KBM-7 (cell line): Measurements from ENCODE around the gene RPL5.
"Not testable (repeated sequence)": the region's sequence is repeated elsewhere in the genome, so short reads cannot be mapped to it uniquely, and the experiment has no call there.

Experiments
- DNase-seq: peaks from one replicate; pipeline ENCODE4 v3.0.0-alpha.2; 2015
- in situ Hi-C: fragments of 300-500 bp; cut with MboI; formaldehyde crosslinking; loops from 2 replicates; pipeline ENCODE4 v1.14.3; 2020; ENCODE audit warnings: low sequenced_read_pairs, low pct_unique_long_range_greater_than_20kb, mixed read lengths

Gene RPL5

DNA sequence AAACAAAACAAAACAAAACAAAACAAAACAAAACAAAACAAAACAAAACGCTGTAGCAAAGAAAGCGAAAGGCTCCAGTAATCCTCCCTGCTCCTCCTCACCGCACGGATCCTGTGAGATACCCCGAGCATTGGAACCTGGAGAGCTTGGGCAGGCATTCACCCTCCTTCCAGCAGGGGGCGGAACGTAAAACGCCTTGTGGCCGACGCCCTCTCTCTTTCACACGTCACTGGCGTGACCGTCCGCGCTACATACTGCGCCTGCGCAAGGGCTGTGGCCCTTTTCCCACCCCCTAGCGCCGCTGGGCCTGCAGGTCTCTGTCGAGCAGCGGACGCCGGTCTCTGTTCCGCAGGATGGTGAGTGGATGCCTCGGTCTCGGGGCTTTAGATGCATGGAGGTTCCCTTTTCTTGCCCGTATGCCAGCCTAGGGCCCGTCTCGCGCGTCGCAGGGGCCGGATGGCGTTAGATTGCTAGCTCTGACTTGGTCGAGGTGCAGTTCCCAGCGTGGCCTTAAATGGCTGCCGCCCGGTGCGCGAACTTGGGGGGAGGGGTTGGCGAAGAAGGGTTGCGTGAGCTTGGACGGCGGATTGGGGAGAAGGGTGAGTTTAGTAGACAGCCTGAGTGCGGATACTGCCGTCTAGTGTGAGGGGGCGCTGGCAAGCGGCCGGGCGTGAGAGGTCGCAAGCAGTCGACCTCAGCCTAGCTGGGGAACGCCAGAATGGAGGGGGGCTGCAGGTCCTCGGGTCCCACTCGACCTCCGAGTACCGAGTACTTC is at the start of gene RPL5:
Gene RPL5 (plus strand): TSS at position 279 of the 775 bp plus-strand sequence. CDS start 75 bp downstream, at position 354.
- in situ Hi-C loops: no loop called here

DNA sequence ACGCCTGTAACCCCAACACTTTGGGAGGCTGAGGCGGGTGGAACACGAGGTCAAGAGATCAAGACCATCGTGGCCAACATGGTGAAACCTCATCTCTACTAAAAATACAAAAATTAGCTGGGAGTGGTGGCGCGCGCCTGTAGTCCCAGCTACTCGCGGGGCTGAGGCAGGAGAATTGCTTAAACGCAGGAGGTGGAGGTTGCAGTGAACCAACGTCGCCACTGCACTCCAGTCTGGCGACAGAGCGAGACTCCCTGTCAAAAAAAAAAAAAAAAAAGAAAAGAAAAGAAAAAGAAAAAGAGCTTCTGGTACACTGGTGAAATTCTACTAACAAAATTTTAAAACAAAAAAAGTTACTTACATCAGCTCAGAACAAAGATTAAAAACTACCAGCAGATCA is 48.3 kb upstream of the RPL5 start:
- DNase-seq: peak; percentile 21
- in situ Hi-C loops: not testable (repeated sequence)

More for the DNA sequence above, at the start of gene RPL5:
- peak; percentile 99 for DNase-seq

DNA sequence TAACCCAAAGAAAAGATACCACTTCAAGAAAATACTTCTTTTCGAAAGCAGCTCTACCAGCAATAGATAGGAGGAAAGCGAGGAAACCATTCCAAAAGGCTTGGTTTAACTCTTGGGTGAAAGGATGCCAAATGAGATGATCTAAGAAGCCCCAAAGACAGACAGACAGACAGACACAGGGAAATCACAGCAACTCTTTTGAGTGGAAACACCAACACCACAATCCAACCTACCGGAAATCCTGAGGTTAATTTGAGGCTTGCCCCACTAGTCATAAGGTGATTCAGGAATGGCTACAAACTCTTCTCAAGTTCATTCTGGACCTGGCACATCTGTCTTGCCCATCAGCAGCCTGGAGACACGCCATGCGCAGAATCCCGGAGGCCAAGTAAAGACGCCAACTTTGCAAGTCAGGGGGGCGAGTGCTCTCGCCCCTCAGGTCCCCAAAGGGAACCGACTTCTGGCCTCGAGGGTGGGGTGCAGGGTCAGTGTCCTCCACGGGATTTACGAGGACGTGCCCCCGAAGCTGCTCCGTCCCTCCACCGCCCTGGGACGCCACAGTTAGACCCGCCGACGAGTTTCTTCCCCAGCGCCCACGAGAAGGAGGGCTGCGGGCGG is 47.7 kb upstream of the RPL5 start:
- DNase-seq: peak; percentile 60

DNA sequence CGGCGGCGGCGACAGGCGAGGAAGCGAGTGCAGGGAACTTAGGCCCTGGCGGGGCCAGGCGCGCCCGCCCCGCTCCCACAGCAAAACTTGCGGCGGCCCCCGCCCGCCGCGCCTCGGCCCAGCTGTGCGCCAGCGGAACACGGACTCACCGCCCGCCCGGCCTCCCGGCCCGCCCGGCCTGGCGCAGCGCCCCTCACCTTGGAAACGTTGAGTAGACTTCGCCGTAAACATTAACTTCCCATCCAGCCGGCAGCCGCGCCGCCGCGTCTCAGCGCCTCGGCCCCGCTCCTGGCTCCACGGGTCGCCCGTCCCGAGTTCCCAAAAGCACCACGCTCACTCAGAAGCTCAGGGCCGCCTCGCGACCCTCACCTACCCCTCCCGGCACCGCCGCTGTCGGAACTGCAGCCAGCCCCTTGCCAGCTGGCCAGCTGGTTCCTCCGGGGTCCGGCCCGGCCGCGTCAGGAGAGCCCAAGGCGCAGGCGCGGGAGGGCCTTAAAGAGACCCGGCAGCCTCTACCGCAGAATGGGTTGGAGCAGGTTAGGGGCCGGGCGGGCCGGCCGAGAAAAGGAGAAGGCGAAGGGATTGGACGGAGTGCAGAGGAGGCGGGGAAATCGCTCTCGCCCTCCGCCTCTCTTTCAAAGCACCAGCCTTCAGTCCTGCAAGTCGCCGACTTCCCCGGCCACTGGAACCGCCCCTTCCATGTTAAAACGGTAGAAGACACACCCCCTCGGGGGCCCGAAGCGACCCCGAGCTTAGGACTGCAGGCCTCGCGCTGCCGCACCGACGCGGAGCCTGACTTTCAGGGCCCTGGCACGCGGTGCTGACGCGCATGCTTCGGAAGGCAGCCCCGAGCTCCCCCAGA is 47.0 kb upstream of the RPL5 start, which contains the start of gene EVI5:
Gene EVI5 (minus strand): TSS at position 470 of the 862 bp plus-strand sequence. CDS start 48,562 bp downstream, outside the sequence.
- in situ Hi-C loops: no loop called here
- peak; percentile 98 for DNase-seq

More for the DNA sequence above, 47.7 kb upstream of the RPL5 start:
- in situ Hi-C loops: no loop called here

DNA sequence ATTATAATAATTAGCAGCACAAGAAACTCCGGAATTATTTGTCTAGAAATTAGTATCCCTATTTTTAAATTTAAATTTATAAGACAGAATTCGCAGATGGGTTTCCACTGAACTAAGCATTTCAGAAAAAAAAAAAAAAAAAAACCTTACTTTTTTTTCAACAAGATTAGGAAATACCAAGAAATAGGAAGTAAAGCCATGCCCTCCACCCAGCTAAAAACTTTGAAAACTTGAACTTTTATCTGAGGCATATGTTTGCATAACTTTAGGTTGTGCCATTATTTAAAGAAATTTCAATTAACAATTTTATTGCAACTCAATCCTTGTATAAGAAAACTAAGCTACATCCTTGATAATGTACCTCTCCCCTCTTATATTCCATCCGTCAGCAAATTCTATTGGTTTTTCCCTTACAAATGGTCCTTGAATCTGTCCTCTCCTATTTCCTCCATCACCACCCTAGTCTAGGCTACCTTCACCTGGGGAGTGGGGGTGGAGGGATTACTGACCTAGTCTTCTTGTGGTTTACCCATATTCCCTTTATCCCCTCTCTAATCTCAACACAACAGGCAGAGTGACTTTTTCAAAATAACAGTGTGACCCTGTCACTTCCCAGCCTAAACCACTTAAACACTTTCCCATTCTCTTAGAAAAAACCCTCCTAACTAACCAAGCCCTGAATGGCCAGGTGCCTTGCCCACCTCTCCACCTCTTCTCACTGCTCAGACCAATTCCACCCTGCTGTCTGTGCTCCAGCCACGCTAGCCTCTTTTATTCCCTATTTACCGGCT is 45.5 kb upstream of the RPL5 start:
- DNase-seq: peak; percentile 27
- in situ Hi-C loops: no loop called here

DNA sequence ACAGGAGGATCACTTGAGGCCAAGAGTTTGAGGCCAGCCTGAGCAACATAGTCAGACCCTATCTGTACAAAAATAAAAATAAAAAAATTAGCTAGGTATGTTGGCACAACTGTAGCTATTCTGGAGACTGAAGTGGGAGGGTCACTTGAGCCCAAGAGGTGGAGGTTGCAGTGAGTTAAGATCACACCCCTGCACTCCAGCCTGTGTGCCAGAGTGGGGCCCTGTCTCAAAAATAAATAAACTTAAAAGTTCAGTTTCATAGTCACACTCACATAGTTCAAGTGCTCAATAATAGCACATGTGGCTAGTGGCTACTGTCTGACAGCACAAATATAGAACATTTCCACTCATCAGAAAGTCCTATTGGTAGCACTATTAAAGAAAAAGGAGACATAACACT is 41.8 kb upstream of the RPL5 start:
- in situ Hi-C loops: no loop called here
- DNase-seq: no peak

DNA sequence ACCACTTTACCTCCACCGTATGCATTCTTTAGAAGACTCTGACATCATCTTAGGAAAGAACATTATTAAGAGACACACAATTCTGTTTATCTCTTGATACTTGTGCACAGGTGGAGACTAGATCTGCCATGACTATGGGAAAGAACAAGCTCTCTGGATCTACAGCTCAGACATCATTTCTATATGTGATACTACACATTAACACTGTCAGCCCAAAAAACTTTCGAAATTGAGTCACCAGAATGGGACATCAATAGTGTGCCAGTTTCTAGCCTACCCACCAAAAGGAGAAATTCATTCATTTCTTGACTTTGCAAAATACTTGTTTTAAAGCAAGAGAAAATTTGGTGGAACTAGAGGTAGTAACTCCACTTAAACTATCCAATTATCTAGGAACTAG is 41.0 kb upstream of the RPL5 start:
- in situ Hi-C loops: no loop called here

DNA sequence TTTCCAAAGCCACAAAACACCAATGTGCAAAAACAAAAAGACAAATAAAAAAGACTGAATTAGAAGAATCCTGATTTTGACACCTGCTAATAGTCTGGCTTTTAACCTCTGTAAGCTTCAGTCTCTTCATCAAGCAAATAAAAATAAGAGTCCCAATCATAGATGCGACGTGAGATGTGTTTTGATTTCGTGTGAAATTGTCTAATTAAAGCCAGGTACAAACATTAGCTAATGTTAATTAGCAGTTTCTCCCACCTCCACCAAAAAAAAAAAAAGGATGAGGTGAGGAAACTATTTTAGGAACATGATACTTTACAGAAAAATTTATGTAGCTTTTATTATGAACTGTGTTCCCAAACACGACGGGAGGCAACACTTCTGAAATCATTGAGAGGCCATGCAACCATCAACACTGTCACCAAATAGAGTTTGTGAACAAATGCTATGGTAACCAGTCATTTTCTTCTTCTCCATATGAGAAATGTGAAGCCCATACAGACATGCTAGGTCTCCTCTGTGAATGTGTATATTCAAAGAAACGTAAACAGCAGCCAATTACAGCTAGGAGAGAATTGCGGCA is 40.3 kb upstream of the RPL5 start:
- in situ Hi-C loops: no loop called here

More for the DNA sequence above, 41.0 kb upstream of the RPL5 start:
- no peak for DNase-seq

DNA sequence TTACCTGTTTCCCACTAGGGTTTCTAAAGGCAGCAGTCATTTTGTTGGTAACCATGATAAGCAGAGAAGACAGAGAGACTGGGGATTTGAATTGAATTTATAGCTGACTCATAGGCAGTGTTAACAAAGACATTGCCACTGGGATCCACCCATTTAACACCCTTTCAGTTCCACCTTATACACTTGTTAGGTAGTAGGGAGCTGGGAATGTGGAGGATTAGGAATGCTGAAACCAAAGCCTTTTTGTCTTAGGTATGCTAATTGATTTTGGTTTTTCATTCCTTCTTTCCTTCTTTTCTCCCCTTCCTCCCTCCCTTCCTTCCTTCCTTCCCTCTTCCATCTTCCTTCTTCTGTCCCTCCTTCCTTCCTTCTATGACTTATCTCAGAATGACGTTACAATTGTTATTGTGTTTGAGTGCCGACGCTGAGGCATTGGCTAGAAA is 39.5 kb upstream of the RPL5 start:
- no peak for DNase-seq
- in situ Hi-C loops: no loop called here

More for the DNA sequence above, 40.3 kb upstream of the RPL5 start:
- DNase-seq: no peak

DNA sequence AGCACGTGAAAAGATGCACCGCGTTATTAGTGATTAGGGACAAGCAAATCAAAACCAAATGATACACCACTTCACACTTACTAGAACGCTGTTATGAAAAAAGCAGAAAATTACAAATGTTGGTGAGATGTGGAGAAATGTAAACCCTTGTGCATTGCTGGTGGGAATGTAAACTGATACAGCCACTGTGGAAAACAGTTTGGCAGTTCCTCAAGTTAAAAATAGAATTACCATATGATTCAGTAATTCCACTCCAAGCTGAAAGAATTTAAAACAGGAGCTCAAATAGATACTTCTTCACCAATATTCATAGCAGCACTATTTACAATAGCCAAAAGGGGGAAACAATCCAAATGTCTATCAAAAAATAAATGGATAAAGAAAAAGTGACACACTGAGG is 36.7 kb upstream of the RPL5 start:
- in situ Hi-C loops: no loop called here
- no peak for DNase-seq

DNA sequence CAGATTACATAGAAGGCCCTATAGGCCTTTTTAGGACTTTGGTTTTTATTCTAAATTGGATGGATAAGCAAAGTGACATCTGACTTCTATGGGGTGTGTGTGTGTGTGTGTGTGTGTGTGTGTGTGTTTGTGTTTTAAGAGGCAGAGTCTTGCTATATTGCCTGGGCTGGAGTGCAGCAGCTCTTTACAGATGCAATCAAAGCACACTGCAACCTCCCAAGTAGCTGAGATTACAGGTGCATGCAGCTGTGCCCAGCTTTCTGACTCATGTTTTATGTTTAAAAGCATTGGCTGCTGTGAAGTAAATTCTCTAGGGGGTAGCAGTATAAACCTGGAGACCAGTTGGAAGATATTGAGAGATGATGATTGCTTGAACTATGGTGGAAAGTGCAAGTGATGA is 34.5 kb upstream of the RPL5 start:
- no peak for DNase-seq
- in situ Hi-C loops: no loop called here

DNA sequence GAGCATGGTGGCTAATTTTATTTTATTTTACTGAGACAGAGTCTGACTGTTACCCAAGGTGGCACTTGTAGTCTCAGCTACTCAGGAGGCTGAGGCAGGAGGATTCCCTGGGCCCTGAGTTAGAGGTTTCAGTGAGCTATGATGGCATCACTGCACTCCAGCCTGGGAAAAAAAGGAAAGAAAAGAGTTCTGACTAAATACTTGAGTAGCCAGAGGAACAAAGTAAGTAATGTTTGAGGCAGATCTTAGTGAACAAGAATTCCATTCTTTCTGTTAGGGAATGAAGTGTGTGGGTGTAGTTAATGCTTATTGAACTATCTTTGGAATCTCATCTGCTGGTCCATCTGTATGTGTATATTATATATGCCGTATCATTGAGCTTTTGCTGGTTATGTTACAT is 33.9 kb upstream of the RPL5 start:
- in situ Hi-C loops: no loop called here
- no peak for DNase-seq

DNA sequence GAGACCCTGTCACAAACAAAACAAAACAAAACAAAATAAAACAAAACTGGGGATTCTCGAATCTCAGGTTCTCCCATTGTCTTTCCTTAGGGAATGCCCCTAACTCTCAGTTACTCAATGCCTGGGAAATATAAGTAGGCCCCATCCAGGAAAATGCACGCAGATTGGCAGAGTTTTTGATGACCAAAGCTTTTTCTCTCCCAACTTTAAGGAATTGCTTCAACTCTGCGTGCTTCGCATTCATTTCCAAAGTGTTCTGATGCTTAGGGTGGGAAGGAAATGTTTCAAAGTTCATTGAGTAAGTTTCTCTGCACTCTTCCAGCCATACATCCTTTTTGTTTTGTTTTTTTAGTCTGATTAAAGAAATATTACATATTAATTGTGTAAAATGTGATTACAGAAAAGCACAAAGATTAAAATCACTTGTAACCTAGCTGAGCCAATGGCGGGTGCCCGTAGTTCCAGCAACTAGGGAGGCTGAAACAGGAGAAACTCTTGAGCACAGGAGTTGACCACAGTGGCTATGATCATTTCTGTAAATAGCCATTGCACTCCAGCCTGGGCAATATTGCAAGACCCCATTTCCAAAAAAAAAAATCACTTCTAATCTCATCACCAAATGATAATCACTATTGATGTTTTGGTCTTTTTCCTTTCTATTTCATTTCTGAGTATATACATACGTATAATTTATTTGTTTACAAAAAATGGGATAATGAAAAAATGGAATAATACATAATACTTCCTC is 28.5 kb upstream of the RPL5 start:
- DNase-seq: no peak

DNA sequence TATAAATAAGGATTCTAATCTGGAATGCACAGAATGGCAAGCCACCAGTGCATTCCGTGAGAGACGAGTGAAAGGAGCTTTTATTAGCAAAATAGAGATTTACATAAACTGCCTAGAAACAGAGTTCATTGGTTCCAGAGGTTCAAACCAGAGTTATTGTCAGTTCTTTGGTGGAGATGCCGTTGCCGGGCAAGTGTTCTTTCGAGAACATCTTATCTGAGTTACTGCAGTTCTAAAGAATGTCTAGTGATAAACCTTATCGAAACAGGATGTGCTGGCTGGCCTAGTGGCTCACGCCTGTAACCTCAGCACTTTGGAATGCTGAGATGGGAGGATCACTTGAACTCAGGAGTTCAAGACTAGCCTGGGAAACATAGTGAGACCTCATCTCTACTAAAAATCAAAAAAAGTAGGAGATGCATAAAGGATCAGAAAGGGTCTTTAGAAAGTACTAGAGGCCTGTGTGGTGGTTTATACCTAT is 27.1 kb upstream of the RPL5 start:
- DNase-seq: no peak
- in situ Hi-C loops: no loop called here

More for the DNA sequence above, 28.5 kb upstream of the RPL5 start:
- in situ Hi-C loops: no loop called here

DNA sequence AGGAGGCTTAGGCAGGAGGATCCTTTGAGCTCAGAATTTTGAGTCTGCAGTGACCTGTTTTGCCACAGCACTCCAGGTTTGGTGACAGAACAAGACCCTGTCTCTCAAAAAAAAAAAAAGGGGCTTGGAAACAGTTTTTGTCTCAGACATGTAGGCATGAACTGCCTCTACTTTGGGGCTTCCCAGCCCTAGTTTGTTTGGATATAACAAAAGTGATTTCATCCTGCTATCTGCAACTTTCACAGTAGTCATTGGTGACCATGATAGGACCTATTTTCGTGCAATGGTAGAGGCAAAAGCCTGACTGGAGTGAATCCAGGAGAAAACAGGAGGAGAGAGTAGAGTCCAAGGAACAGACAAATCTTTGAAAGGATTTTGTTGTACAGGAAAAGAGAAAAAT is 26.6 kb upstream of the RPL5 start:
- no peak for DNase-seq
- in situ Hi-C loops: no loop called here

DNA sequence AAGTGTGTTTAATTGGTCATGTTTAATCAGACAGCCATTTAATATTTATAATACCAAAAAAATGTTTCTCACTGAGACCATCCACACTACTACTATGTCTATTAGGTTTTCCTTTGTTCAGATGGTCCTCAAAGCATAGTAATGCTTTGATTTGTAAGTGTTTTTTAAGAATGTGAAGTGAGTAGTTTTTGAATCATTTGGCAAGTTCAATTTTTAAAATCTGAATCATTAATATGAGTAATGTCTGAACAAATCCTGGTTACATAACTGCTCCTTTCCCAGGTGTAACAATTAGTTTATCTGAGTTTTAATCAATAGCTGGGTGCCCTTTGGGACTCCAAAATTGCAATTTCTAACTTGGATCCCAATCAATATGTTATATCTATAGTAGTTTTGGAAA is 23.5 kb upstream of the RPL5 start:
- in situ Hi-C loops: no loop called here
- DNase-seq: no peak

DNA sequence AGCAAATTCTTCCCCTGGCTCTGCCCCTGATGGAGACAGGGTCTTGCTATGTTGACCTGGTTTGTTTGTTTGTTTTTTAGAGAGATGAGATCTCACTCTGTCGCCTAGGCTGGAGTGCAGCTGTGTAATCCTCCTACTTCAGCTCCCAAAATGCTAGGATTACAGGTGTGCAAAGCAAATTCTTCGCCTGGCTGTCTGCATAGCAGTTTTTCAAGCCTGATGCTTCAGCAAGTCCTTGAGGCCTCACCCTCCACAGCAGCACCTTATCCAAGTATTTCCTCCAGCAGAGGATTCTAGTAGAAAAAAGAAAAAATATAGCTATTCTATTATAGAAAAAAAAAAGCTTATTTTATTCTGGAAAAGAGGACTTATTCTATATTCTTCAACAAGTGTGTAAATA is 15.1 kb upstream of the RPL5 start:
- in situ Hi-C loops: no loop called here
- DNase-seq: no peak
